Ureter (tissue), 1 donor: ENCODE data around the gene MUS81. TPM values are rescaled to one million over a fixed set of nuclear protein-coding genes. Genes with fewer than 3 reads are reported as not detected.
"Not testable (repeated sequence)": the region's sequence is repeated elsewhere in the genome, so short reads cannot be mapped to it uniquely, and the experiment has no call there.

Experiments used
- DNase-seq: peaks from one replicate; pipeline ENCODE4 v3.0.0-alpha.2; 2020; ENCODE audit warnings: low spot score
- total RNA-seq: library from RNA; stranded (reverse); gene quantifications from one replicate; pipeline ENCODE4 v1.2.4, GENCODE V29; 2023
- donor health status: DM: yes; HTN: yes; CAD: no.

Gene MUS81
- total RNA-seq, 1 donor from 2014 or later = 61.7 TPM

- not testable (repeated sequence) for DNase-seq
Measured at GRCh38 chr11:65892137-65892540, 31.9 kb downstream of the MUS81 start.

GRCh38 chr11:65892661-65893317, 32.6 kb downstream of the MUS81 start:
- no peak for DNase-seq

GRCh38 chr11:65894034-65894591, 33.9 kb downstream of the MUS81 start:
- no peak for DNase-seq

- DNase-seq = no peak
Measured at GRCh38 chr11:65895482-65895981, 35.3 kb downstream of the MUS81 start.

GRCh38 chr11:65896034-65896999, 36.1 kb downstream of the MUS81 start:
- no peak for DNase-seq

- no peak for DNase-seq
Measured at GRCh38 chr11:65897020-65897471, 36.8 kb downstream of the MUS81 start.

GRCh38 chr11:65898656-65899355, 38.6 kb downstream of the MUS81 start:
- no peak for DNase-seq

- DNase-seq = no peak
Measured at GRCh38 chr11:65899356-65900124, 39.3 kb downstream of the MUS81 start.

GRCh38 chr11:65900125-65900898, 40.1 kb downstream of the MUS81 start, which contains the start of gene FOSL1:
TSS of gene FOSL1 (minus strand) at chr11:65900388. CDS start at chr11:65900339, 49 bp downstream.
- peak; percentile 87 for DNase-seq

GRCh38 chr11:65900899-65901180, 40.6 kb downstream of the MUS81 start:
- DNase-seq = no peak

- no peak for DNase-seq
Measured at GRCh38 chr11:65903068-65903481, 42.8 kb downstream of the MUS81 start.

- DNase-seq = no peak
Measured at GRCh38 chr11:65903715-65904114, 43.5 kb downstream of the MUS81 start.

GRCh38 chr11:65906602-65907001, 46.4 kb downstream of the MUS81 start:
- no peak for DNase-seq

GRCh38 chr11:65907878-65908277, 47.6 kb downstream of the MUS81 start:
- DNase-seq = no peak

GRCh38 chr11:65911682-65912568, 51.7 kb downstream of the MUS81 start:
- DNase-seq = peak; percentile 73

GRCh38 chr11:65912845-65913244, 52.6 kb downstream of the MUS81 start:
- DNase-seq = no peak

GRCh38 chr11:65915101-65915820, 55.0 kb downstream of the MUS81 start:
- DNase-seq = no peak

- DNase-seq = peak; percentile 89
Measured at GRCh38 chr11:65915821-65916251, 55.6 kb downstream of the MUS81 start.
